ENCODE results near the gene IDS. TPM values are rescaled to one million over a fixed set of nuclear protein-coding genes. Genes with fewer than 3 reads are reported as not detected.
A peak's percentile ranks its signal among the peaks of the same experiment; 100 is the strongest.
"Not testable (repeated sequence)": the region's sequence is repeated elsewhere in the genome, so short reads cannot be mapped to it uniquely, and the experiment has no call there.

IDS gene, protein sequence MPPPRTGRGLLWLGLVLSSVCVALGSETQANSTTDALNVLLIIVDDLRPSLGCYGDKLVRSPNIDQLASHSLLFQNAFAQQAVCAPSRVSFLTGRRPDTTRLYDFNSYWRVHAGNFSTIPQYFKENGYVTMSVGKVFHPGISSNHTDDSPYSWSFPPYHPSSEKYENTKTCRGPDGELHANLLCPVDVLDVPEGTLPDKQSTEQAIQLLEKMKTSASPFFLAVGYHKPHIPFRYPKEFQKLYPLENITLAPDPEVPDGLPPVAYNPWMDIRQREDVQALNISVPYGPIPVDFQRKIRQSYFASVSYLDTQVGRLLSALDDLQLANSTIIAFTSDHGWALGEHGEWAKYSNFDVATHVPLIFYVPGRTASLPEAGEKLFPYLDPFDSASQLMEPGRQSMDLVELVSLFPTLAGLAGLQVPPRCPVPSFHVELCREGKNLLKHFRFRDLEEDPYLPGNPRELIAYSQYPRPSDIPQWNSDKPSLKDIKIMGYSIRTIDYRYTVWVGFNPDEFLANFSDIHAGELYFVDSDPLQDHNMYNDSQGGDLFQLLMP
- 3.6 and 11.6 TPM in 2 replicates for total RNA-seq (2014; rRNA removed; shearing (Covaris generic); ENCODE audit: low replicate concordance)

DNA sequence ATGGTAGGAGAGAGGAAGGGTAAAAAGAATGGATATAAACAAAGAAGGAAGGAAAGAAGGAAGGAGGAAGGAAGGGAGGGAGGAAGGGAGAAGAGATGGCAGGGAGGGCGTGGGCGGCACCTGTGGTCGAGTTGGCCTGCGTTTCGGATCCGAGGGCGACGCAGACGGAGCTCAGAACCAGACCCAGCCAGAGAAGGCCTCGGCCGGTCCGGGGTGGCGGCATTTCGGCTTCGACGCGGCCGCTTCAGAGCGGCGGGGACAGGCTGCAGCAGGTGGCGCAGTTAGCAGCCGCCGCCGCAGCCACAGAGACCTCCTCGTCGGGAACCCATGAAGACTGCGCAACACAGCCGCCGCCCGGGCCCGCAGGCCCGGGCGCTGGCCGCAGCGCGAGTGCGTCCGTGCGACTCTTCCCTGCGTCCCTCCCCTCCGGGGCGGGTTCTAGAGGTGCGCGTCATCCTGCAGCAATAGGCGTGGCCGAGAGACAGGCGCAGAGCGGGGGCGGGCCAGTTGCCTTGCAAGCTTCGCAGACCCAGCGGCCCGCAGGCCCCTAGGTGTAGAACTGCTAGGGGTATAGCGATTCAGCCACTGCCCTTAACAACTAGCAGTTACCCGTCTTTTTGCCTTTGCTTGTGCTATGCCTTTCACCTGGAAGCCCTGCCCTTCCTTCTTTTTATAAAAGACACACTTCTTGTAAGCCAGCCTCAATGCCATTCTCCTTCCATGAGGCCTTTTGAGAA is at the start of gene IDS:
IDS (minus strand) TSS at position 392 of the 737 bp plus-strand sequence; CDS start at position 223, 169 bp downstream.
- Histone ChIP-seq H3K4me3 (peak within 1 kb of the TSS; percentile 59), H3K9me3 (no peaks in the 10 kb centered on the region)
- DNase-seq: peak; percentile 84

DNA sequence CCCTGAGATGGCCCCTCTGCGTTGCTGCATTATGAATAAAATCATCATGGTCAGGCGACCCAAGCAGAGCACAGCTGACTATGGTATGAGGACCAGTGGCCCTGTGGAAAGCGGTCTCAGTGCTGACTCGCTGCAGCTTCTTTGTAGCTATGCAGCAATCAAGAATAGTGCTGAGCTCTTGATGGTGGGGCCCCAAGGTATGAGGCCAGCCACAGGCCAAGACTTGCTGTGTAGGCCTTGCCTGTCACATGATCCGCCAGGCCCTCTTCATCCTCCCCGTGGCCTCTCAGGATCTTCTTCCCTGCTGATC is 46.8 kb upstream of the IDS start:
- not testable (repeated sequence) for H3K9me3 ChIP-seq, DNase-seq

More for the DNA sequence above, at the start of gene IDS:
- no peaks in the 10 kb centered on the region for H3K36me3 ChIP-seq
- H3K27me3 ChIP-seq: no peaks in the 10 kb centered on the region

DNA sequence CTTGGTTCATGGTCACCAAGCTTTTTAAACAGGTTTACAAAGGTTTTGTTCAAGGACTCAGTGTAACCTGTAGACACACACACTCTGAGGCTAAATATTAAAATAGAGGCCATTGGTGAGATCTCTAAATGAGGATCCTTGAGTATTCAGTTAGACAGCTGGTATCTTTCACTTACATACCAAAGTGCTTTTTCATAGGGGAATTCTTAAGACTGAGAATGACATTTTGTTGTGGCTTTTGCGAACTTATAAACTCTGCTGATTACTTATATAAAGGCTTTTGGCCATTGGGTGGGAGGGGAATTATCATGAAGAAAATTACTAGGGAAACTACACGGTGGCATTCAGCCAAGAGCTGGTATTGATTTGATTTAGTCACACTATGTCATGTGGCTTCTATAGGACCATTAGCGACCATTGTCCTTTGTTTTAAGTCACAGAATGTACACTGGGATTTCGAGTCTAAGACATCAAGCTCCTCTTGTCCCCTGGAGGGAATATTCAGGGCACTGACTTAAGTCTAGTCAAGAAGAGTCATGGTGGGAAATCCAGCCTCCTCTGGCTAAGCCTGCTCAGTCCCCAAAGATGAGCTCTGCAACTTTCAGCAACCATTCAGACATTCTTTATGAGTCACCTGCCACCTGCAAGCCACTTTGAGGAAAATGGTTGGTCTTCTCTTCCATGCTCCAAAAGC is 46.3 kb upstream of the IDS start:
- not testable (repeated sequence) for DNase-seq, H3K27me3 ChIP-seq, H3K4me3 ChIP-seq, H3K36me3 ChIP-seq, H3K9me3 ChIP-seq

More for the DNA sequence above, 46.8 kb upstream of the IDS start:
- not testable (repeated sequence) for H3K4me3 ChIP-seq, H3K27me3 ChIP-seq, H3K36me3 ChIP-seq

DNA sequence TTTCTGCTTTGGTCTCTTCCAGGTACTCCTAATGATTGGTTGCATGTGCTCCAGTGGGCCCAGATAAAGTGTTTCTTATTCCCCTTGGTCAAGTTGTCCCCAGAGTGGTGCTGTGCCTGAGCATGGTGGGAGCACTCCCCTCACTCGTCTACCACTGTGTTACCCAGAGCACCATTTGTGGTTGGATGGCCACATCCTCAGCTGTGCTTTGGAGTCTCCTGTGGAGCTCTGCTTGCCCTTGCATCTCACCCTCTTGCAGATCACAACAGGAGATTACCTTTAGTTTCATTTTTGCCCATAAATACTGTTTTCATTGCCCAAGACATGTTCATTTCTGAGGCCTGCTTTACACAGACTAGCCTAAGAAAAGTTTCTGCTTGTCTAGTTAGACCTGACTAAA is 45.3 kb upstream of the IDS start:
- not testable (repeated sequence) for H3K9me3 ChIP-seq, H3K36me3 ChIP-seq, H3K4me3 ChIP-seq, H3K27me3 ChIP-seq, DNase-seq

DNA sequence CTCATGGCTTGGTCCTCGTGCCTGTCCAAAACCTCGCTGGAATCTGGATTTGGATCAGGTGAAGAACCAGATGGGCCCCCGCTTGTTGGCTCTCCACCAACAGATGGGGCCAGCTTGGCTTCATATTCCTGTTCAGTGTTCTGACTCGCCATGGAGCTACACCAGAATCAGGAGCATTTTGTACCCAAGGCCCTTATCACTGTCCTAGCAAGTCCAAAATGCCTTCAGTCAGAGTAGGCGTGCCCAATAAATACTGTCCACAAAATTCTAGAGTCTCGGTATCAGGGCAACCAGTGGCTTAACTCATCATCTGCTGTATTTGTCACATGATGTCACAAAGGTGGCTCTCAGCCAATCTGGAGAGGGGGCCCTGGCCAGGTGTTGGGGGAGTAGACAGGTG is 44.6 kb upstream of the IDS start, which contains the start of gene HSFX3:
HSFX3 (minus strand) TSS at position 224 of the 400 bp plus-strand sequence; CDS start at position 152, 72 bp downstream.
- not testable (repeated sequence) for H3K36me3 ChIP-seq, H3K27me3 ChIP-seq, DNase-seq, H3K9me3 ChIP-seq, H3K4me3 ChIP-seq

DNA sequence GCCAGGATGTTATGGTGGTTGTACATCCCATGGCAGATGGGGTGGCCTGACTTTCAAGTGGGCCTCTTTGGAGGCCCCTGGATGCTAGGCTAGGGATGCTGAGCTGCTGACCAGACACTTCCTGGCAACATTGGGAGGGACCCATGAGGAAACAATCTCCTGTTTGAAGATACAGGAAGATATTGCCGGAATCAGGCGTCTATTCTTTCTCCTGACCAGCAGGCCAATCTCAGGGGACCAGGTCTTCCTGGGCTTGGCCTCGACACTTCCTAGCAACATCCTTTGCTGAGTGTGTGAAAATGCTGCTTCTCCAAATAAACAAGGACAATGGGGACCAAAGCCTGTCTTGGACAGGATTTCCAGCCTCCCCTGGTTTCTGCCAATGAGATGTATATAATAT is 42.7 kb upstream of the IDS start:
- not testable (repeated sequence) for H3K9me3 ChIP-seq, DNase-seq, H3K27me3 ChIP-seq, H3K36me3 ChIP-seq, H3K4me3 ChIP-seq

DNA sequence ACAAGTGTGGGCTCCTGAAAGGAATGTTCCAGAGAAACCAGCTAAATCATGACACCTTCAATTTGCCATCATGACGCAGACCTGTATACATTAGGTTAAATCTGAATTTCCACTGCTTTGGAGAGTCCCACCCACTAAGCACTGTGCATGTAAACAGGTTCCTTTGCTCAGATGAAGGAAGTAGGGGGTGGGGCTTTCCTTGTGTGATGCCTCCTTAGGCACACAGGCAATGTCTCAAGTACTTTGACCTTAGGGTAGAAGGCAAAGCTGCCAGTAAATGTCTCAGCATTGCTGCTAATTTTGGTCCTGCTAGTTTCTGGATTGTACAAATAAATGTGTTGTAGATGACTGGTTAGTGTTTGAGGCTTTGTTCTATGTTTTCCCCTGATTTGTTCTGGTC is 41.9 kb upstream of the IDS start:
- not testable (repeated sequence) for H3K9me3 ChIP-seq, H3K36me3 ChIP-seq, H3K27me3 ChIP-seq, H3K4me3 ChIP-seq, DNase-seq

DNA sequence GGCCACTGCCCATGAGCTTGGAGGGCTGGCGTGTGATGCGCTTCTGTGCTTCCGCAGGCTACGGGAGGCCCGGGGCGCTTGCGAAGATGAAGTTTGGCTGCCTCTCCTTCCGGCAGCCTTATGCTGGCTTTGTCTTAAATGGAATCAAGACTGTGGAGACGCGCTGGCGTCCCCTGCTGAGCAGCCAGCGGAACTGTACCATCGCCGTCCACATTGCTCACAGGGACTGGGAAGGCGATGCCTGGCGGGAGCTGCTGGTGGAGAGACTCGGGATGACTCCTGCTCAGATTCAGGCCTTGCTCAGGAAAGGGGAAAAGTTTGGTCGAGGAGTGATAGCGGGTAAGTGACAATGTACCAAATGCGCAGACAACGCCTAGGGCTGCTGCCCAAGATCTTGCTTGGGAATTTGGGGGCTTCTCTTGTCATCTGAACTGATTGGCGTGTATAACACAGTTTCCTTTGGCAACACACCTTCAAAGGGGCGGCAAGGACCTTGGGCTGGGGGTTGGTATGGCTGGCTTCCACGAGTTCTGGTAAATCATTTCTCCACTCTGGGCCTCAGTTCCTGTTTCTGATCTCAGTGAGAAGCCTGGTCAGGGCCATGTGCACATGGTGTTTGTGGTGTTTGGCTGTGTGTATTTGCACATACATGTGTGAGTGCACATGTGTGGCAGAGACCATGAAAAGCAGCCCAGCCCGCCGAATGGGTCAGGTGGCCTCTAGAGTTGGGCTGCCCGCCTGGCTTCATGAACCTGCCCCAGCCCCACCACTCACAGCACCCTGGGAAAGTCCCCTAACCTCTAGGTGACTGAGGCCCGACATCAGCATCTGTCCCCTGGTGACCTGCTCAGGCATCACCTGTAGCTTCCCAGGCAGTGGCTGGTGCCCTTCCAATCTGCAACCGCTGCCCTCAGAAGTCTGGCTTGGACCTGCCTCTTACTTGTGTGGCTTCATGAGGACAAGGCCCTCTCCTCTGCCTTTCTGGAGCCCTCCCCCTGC is 40.7 kb upstream of the IDS start:
- H3K36me3 ChIP-seq, H3K9me3 ChIP-seq, DNase-seq, H3K27me3 ChIP-seq, H3K4me3 ChIP-seq: not testable (repeated sequence)

DNA sequence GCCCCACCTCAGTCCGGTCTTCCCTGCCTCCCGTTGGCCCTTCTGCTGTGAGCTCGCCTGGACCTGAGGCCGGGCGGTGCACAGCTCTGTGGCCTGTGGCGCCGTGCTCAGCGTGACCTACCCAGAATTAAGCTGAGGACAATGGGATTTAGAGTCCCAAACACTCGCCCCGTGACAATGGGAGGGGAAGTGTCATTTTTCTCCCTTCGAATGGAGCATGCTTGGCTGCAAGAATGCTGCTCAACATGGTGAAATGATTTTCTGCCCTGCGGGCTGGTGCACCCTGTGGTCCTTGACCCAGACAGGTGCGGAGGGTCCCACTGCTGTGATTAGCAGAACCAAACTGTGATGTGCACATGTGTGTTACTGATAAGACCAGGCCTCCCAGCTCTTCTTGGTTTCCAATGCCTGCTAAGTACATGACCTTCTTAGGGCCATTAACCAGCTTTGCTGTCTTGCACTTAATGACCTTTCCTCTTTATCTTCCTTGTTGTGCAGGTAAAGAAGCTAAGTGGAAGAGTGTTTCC is 36.5 kb upstream of the IDS start:
- no peak for DNase-seq
- no peaks in the 10 kb centered on the region for H3K27me3 ChIP-seq
- peak overlapping the region; percentile 76 for H3K4me3 ChIP-seq
- H3K9me3 ChIP-seq: no peaks in the 10 kb centered on the region
- H3K36me3 ChIP-seq: no peaks in the 10 kb centered on the region

DNA sequence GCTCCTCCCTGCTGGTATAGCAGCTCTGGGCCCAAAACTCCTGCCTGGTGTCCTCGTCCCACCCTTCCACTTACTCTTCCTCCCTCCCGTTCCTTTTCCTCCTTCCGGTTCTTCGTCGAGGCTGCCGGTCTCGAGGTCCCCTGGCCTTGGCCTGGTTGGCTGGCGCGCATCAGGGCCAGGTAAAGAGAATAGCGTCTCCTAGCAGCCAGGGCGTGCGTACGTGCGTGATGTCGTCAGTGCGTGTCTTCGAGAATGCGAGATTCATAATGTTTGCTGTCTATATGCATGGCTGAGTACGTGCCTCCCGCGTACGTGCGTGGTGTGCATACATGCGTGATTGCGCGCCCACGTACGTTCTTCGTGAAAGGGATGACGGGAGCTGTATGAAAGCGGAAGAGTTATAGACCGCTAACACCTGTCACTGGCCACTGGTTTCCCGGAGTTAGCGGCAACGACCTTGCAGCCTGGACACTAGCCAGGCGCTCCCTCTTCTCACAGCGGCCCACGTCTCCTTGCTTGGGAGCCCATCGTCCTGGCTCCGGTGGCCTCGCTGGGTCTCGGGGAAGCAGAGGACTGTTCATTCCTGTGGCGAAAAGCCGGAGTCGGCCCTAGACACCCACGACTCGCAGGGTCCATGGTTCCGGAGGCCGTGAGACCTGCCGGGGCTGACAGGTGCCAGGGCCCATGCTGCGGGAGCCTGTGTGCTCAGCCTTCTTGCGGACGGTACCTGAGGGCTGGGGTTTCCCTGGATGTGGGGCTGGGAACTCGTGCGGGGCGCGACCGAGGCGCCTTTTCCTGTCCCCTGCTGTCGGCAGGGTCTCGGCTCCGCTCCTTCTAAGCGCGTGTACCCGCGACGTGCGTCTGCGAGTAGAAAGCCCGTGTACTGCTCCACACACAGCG is 35.8 kb upstream of the IDS start, which contains the start of gene EOLA1:
EOLA1 (plus strand) TSS at position 392 of the 900 bp plus-strand sequence. CDS start 4,619 bp downstream, outside the sequence.
- peak; percentile 89 for DNase-seq
- no peaks in the 10 kb centered on the region for H3K27me3 ChIP-seq

DNA sequence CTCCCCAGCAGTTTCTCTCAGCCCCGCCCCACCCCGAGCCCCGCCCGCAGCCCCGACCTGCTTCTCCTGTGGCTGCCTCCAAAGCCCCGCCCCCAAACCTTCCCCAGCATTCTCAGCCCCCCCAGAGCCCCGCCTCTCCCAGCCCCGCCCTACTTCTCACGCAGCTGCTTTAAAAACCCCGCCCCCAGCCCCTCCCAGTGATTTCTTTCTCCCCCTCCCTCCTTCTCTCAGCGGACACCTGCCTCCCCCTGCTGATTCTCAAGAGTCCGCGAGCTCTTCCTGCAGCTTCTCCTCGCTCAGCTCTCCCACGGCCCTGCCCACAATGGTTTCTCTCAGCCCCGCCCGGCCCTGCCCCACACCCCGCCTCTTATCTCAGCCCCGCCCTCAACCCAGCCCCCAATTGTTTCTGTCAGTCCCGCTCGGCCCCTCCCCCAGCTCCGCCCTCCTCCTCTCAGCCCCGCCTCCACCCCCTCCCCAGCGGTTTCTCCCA is 35.1 kb upstream of the IDS start:
- Histone ChIP-seq H3K9me3 (no peaks in the 10 kb centered on the region), H3K36me3 (no peaks in the 10 kb centered on the region), H3K4me3 (peak overlapping the region; percentile 76), H3K27me3 (no peaks in the 10 kb centered on the region)
- DNase-seq: peak; percentile 85

More for the DNA sequence above, 35.8 kb upstream of the IDS start, which contains the start of gene EOLA1:
- Histone ChIP-seq H3K36me3 (no peaks in the 10 kb centered on the region), H3K9me3 (no peaks in the 10 kb centered on the region), H3K4me3 (peak within 1 kb of the TSS; percentile 76)

DNA sequence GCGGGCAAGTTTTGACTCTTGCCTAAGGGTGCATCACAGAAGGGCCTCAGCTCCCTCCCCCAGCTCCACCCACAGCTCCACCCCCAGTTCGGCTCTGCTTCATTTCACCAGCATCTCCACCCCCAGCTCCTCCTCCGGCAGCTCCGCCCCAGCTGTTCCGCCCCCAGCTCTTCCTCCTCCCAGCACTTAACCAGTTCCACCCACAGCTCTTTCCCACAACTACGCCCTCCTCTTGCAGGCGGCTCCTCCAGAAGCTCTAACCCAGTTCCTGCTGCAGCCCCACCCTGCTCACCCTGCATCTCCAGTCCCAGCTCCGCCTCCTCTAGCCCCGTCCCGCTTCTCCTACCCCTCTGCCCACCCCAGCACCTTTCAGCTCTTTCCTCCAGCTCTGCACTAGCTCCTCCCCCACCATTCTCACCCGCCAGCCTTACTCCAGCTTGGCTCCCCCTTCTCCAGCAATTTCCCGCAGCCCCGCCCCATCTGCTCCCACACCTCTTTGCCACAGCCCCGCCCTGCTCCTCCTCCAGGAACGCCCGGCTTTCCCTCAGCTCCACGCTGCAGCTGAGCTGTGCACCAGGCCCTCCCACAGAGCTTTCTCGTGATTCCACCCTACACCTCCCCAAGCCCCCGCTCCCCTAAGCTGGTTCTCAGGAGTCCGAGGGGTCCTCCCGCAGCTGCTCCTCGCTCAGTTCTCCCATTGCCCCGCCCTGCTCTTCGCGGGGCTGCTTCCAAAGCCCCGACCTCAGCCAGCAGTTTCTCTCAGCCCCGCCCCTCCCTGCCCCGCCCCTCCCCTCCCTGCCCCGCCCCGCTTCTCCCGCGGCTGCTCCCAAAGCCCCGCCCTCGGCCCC is 34.4 kb upstream of the IDS start:
- H3K27me3 ChIP-seq: no peaks in the 10 kb centered on the region
- H3K9me3 ChIP-seq: no peaks in the 10 kb centered on the region
- no peaks in the 10 kb centered on the region for H3K36me3 ChIP-seq
- H3K4me3 ChIP-seq: peak overlapping the region; percentile 59
- DNase-seq: peak; percentile 86

DNA sequence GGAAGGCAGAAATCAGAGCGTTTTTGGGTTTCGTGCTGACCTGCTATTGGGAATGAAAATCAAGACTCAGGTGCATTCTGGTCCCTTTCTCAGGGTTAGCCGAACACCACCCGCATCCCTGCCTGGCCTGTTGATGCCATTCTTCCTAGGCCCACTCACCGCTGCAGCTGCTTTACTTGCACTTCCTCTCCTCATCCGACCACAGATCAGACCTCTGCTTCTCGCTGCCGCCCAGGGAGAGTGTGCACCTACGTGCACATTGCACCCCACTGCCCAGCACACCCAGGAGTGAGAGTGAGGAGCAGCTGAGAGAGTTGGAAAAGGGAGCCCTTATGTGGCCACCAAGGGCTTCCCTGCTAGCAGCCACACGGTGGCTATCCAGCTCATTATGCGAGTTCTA is 32.4 kb upstream of the IDS start:
- not testable (repeated sequence) for H3K27me3 ChIP-seq, DNase-seq, H3K4me3 ChIP-seq, H3K36me3 ChIP-seq, H3K9me3 ChIP-seq

All from MG63 (cell line).